GM19397 (cell line): ENCODE measurements around the gene EFCAB14.
A peak's percentile ranks its signal among the peaks of the same experiment; 100 is the strongest.
"Not testable (repeated sequence)": the region's sequence is repeated elsewhere in the genome, so short reads cannot be mapped to it uniquely, and the experiment has no call there.

Experiments used
- ATAC-seq: cut with Tn5 transposase; IDR thresholded peaks from one replicate; pipeline ENCODE4 v1.9.1; 2021; ENCODE audit warnings: mild to moderate bottlenecking, moderate library complexity; ENCODE audit not compliant: unreplicated experiment

The EFCAB14 gene

DNA sequence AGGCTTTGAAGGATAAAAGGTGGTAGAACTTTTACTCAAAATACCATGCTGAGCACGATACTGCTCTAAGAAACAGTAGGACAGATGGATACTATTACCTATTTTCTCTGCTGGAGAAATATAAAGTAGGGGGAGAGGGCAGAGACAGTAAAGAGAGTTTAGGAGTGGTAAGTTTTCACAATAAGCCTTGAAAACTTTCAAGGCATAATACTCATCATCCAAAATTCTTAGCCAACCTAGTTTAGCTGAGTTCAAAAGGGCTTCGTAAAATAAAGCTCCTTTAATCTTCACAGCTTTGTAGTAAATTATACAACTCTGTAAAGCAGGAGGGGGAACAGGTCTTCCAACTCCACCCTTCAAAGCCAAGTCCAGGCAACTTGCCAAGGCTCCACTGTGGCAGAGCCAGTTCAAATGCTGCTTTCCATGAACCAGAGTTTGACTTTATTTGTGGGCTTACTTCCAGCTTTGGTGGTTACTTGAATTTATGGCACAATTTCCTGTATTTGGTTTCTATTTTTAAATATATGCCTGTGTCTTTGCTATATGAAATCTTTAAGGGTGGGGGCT lies 31.7 kb downstream of the EFCAB14 start:
- no peak for ATAC-seq

GRCh38 chr1:46686255-46686654 lies 32.7 kb downstream of the EFCAB14 start:
- no peak for ATAC-seq

DNA sequence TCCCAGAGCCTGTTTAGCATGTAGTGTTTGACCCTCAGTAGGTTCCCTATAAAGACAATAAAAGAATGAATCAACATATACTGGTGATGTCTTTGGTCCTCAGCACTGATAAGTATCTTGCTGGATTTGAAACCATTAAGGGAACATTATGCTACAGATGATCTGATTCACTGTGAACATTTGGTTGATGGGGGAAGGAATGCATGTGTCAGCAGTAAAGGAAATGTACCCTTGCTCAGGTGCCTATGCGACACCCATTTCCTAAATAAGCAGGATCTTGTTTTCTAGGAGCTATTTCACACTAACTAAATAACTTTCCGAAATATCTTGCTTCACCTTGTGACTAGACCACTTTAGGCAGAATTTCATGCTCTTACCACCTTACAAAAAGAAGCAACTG lies 34.2 kb downstream of the EFCAB14 start:
- ATAC-seq = no peak

DNA sequence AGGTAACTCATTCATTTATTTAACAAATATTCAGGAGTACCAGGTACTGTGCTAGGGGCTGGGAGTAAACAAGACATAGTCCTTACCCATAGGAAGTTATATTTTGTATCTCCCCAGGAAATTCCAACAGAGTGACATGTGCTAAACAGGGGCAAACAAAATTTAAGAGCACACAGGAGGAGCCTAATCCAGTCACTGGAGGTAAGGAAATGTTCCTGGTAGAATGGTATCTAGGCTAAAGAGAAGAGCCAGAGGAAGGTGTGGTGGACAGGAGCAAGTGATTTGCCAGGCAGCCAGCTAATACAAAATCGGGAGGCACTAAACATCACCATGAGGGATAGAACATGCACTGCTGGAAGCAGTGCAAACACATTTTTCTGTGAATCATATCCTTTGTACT lies 36.9 kb downstream of the EFCAB14 start:
- ATAC-seq = no peak

DNA sequence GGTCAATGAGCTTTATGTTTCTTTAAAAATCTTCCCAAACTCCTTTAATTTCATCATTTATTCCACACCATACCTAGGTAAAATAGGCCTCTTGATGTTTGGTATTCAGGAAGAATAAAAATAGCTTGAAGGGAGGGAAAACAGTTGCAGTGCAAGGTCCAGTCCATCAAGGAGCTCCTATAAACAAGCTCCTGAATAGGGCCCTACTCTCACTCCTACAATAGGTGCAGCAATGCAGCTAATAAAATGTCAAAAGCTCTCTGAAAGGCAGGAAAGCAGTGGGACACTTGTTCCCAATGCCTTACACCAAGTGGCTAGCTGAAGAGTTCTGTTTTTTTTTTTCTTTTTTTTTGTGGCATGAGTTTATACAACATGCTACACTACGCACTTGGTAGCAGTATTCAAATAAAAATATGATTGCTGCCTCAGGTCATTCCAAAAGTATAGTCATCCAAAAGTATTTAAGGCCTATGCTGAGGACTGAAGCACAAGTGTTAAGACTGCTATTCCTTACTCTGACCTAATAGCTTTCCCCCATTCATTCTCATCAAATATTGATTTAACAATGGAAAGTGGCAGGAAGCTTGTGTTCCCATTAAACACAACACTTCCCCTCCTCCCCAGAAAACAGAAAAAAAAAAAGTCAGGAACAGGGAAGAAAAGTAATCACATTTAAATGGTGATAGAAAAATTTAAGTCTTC lies 37.4 kb downstream of the EFCAB14 start:
- ATAC-seq = no peak

DNA sequence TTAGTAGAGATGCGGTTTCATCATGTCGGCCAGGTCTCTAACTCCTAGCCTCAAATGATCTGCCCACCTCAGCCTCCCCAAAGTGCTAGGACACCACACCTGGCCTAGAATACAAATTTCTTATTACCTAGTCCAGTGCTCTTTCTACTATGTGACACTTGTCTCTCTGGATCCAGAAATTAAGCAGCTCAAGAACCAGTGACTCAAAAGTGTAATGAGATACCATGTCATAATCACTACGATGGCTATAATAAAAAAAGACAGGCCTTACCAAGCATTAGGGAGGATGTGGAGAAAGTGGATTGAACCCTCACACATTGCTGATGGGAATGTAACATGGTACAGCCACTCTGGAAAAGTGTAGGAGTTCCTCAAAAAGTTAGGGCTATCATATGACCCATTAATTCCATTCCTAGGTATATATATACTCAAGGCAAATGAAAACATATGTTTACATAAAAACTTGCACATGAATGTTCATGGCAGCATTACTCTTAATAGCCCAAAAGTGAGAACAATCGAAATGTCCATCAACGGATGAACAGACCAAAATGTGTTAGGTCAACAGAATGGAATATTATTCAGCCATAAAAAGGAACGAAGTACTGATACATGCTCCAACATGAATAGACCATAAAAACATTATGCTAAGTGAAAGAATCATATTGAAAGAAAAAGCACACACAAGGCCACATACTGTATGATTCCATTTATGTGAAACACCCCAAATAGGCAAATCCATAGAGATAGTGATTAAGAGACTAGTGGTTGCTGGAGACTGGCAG lies 38.9 kb downstream of the EFCAB14 start:
- ATAC-seq = no peak

- no peak for ATAC-seq
Observed at GRCh38 chr1:46677339-46677738, 41.6 kb downstream of the EFCAB14 start.

GRCh38 chr1:46676531-46676930 lies 42.4 kb downstream of the EFCAB14 start:
- ATAC-seq = no peak

GRCh38 chr1:46675549-46676314 lies 43.2 kb downstream of the EFCAB14 start:
- peak; percentile 67 for ATAC-seq

GRCh38 chr1:46673749-46674182 lies 45.1 kb downstream of the EFCAB14 start:
- no peak for ATAC-seq

GRCh38 chr1:46672696-46673095 lies 46.2 kb downstream of the EFCAB14 start:
- ATAC-seq = no peak

DNA sequence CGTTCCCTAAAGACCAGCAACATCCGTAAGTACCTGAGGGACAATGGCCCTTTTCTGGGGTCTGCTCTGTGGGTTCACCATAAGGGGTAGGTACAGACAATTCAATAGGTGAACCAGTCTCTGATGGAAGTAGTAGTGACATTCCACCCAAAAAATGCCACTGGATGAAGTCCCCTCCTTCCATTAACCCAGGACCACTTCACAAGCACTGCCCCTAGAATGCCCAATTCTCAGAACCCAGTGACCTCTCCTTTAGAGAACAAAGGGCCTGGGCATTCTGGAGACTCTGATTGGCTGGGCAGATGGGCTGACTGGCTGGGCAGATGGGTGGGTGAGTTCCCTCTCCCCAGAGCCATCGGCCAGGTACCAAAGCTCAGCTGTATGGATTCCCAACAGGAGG lies 47.4 kb downstream of the EFCAB14 start, which contains the start of gene TEX38:
TEX38 (plus strand) TSS at position 301 of the 400 bp plus-strand sequence; CDS start at position 382, 81 bp downstream.
- no peak for ATAC-seq

DNA sequence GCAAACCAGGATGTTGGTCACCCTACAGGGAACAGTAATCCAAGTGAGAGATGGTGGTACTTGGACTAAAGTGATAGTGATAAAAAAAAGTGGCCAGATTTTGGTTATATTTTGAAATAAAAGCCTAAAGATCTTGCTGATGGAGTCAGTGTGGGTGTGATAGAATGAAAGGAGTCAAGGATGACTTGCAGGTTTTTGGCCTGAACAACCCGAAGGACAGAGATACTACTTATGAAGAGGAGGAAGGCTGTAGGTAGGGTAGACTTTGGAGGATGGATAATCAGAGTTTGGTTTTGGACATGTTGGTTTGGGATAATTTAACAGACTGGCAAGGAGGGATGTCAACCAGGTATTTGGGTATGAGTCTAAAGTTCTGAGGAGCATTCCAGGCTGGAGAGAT lies 48.8 kb downstream of the EFCAB14 start:
- no peak for ATAC-seq

DNA sequence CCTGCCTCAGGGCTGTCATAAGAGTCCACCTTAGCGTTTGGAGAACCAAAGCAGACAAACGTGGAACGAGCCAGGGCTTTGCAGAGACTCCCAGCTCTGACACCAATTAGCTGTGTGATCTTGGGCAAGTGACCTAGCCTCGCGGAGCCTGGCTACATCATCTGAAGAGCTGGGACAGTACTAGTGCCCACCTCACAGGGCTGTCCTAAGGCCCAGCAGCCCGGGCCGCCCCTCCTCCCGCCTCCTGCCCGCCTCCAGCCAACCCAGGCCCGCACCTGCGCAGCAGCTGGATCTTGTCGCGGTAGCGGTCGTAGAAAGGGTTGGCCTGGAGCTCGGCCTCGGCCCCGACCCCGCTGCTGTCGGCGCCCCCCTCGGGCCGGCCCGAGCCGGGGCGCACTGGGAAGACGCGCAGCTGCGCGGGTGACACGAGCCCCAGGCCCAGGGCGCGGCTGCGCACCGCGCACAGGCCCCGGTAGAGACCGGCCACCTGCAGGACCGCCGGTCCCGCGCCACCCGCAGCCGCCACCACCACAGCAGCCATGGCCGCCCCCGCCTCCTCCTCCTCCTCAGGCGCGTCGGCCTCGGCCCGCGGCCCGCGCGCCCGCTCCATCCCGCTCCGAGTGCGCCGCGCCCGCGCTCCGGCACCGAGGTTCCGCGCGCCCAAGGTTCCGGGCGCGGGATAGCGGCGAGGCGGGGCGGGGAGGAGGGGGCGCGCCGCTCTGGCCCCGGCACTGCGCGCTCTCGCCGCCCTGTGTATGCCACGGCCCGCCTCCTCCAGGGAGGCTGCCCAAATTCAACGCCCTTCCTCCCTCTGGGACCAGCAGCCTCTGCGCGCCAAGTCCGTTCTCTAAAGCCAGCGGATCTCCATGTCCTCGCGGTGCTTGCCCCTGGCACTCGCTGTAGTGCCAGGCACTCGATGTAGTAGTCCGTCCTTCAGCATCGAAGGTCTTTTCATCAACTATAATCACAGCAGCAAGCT lies 50.8 kb downstream of the EFCAB14 start, which contains the start of gene ATPAF1:
ATPAF1 (minus strand) TSS at position 583 of the 979 bp plus-strand sequence; CDS start at position 541, 42 bp downstream.
- peak; percentile 76 for ATAC-seq

DNA sequence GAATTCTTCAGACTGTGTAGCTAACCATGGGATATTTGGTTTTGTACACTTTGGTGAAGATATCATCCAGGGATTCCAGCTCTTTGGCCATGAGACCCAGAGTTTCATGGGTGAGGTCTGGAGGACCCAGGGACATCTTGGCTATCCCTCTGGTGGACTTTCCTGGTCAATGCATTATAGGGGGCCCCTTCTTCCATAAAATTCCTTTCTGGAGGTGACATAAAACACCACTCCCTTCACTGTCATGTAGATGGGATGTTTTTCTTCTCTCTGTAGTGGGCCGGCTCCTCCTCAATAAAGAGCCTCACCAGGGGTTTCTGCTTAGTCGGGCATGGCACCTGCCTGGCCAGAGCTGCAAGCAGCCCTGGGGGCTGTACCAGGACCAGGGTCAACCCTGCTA lies 52.9 kb downstream of the EFCAB14 start:
- ATAC-seq = no peak

DNA sequence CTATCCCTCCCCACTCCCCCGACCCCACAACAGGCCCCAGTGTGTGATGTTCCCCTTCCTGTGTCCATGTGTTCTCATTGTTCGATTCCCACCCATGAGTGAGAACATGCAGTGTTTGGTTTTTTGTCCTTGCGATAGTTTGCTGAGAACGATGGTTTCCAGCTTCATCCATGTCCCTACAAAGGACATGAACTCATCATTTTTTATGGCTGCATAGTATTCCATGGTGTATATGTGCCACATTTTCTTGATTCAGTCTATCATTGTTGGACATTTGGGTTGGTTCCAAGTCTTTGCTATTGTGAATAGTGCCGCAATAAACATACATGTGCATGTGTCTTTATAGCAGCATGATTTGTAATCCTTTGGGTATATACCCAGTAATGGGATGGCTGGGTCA lies 56.0 kb downstream of the EFCAB14 start:
- ATAC-seq = not testable (repeated sequence)

DNA sequence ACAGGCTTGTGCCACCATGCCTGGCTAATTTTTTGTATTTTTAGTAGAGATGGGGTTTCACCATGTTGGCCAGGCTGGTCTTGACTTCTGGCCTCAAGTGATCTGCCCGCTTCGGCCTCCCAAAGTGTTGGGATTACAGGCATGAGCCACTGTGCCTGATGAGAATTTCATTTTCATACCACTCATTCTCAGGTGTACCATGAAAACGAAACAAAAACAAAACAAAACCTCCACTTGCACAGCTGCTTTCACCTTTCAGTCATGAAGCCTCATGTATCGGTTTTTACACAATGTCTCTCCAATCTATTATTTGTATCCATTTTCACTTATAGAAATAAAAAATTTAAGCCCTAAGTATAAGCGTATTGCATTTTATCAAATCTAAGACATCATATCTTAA lies 58.8 kb downstream of the EFCAB14 start:
- not testable (repeated sequence) for ATAC-seq

DNA sequence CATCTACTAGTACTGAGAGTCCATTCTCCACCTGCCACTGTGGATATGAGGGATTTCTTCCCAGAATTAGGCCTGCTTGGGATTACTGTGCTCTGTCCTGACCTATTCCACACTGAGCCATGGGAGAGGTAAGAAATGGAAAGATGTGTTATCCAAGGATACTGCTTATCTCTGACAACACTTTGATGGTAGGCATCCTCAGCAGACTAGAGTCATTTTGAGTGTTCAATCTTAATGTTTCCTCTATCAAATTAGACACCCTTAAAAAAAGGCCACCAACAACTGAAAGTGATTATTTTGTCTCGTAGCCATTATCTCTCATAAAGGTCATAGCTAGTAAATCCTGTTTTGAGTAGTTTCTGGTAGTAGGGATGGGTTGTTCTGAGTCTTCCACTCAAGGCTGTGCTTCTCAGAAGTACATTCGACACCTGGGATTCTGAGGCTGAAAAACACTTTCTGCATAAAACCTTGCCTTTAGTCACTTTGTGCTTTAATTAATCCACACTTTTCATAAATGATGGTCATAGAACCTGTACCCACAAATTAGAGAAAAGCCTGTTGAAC lies 59.5 kb downstream of the EFCAB14 start:
- no peak for ATAC-seq

- ATAC-seq = no peak
Observed at GRCh38 chr1:46657775-46658174, 61.1 kb downstream of the EFCAB14 start.
